ELR (cell line): ENCODE results near the gene PRKCZ.

Experiments used
- DNase-seq: peaks from one replicate; pipeline ENCODE4 v3.0.0-alpha.2; 2015; ENCODE audit warnings: low read depth

Gene PRKCZ

GRCh38 chr1:2156866-2157265 is 106.7 kb downstream of the PRKCZ start:
- no peak for DNase-seq

DNA sequence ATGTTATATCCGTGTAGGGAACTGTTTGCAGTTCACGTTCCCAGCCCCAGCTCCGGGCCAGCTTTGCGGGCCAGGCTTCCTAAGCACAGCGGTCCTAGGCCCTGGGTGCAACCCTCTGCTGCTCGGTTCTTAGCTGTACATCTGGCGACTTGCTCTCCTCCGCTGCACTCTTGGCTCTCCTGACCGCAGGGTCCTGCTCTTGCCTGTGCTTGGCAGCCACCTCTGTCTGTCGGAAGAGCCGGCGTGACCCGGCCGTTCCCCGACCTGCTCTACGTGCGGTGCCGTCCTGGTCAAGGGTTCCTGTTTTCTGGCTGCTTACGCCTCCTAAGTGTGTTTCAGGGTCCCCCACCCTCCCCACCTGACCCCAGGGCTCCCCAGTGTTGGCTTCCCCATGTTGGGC is 107.6 kb downstream of the PRKCZ start:
- no peak for DNase-seq

- no peak for DNase-seq
These were observed 108.1 kb downstream of the PRKCZ start for GRCh38 chr1:2158272-2158671.

DNA sequence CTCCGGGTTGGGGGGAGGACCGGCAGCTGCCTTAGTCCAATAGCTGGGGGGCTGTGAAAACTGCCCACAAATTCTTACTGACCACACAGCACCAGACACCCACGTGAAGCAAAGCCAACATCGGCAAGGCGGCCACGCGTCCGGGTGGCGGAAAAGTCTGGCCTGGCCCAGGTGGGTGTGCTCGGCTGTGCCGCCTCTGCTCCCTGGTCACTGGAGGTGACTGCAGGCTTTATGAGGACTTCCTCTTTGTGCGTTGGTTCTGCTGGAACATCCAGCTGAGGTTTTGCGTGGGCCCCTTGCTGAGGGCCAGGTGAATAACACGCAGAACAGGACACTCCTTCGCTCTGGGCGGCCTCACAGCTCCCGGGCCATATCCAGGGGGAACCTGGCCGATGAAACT is 108.9 kb downstream of the PRKCZ start:
- DNase-seq: no peak

DNA sequence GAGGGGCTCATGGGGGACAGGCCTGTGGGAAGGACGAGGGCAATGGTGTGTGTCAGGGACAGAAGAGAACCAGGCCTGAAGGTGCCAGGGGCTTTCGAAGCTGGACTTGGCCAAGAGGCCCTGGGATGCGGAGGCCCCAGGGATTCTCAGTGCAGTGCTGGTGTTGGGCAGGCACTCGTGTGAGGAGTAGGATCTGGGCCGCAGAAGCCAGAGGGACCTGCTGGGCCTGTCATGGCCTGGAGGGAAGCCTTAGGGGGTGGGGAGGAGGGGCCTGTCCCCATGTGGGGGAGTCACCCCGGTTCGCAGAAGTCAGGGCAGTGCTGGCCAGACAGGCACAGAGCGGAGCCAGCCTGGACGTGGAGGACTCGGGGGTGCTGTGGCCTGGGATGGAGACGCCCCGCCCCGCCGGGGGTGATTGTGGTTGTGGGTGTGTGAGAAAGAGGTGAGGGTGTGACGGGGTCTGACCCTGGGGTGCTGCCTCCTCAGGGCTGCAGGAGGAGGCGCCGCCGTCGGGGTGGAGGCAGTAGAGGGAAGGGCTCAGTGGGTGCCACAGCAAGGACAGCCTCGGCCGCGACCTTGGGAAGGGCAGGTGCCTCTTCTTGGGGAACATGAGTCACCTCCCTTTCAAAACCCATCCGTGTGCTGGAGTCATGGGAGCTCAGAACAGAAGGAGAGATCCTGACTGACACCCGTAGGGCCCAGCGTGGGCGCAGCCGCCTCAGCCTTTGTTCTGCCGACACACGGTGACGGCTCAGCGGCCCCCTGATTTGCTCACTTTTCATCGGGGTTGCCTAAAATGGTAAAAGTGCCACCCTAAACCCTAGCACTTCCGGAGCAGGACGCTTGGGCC is 110.5 kb downstream of the PRKCZ start:
- DNase-seq: no peak

- peak; percentile 28 for DNase-seq
These were observed 113.0 kb downstream of the PRKCZ start for GRCh38 chr1:2163205-2163604.

DNA sequence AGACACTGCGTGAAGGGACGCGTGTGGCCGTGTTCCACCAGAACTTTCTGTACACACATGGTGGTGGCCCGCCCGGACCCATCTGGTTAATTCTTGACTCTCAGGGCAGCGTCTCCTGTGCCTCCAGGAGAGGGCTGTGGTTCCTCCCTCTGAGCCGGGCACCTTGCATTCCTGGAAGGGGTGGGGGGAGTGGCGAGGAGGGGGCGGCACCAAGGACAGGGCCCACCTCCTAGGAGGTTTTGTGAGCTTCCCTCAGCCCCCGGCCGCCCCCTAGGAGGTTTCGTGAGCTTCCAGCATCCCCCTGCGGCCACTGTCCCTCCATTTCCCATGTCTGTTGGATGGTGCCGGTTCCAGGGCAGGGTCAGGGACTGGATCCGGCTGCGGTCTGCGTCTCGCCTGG is 115.4 kb downstream of the PRKCZ start:
- DNase-seq: no peak

DNA sequence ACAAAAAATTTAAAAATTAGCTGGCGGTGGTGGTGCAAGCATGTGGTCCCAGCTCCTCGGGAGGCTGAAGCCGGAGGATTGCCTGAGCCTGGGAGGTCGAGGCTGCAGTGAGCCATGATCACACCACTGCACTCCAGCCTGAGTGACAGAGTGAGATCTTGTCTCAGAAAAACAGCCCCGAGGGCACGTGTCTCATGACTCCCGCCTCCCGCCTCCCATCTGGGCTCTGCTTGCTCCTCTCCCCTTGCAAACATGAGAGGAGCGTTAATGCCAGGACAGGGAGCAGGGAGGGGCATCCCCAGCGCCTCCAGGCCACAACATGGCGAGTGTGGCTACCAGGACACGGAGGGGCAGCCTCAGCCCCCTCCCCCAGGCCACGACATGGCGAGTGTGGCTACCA is 116.0 kb downstream of the PRKCZ start:
- DNase-seq: no peak

- no peak for DNase-seq
These were observed 116.5 kb downstream of the PRKCZ start for GRCh38 chr1:2166695-2167094.

- DNase-seq: no peak
These were observed 117.9 kb downstream of the PRKCZ start for GRCh38 chr1:2168090-2168489.

DNA sequence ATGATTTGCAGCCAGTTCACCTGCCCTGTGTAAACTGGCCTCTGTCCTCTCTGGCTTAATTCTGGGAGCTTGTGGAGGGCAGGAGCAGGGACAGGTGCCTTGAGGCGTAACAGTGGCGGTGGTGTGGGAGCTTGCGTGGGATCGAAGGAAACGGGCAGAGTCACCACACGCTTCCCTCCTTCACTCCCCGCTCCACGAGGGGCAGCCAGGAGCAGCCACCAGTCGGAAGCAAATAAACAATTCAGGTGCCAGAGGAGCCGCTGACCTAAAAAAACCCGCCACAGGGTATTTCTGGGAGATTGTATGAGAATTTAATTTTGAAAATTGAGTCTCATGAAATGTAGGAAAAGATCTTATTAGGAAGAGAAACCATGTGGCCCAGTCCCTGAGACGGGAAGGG is 118.3 kb downstream of the PRKCZ start:
- DNase-seq: no peak

GRCh38 chr1:2169200-2169836 is 119.1 kb downstream of the PRKCZ start:
- DNase-seq: no peak

DNA sequence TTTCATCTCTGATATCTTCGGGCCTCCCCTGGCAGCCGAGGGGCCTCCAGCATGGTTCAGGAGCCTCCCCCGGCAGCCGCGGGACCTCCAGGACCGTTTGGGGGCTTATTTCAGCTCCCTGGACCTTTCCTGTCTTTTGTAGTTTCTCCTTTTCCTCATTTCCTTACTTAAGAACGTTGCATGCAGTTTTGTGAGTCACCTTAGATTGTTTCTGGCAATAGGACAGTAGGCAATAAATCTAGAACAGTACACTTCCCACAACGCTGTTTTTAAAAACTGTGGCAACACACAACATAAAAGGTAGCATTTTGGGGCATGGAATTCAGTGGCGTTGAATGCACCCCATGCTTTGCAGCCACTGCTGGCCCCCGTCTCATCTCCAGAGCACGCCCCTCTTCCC is 120.0 kb downstream of the PRKCZ start:
- DNase-seq: peak; percentile 28

GRCh38 chr1:2172012-2172411 is 121.8 kb downstream of the PRKCZ start:
- no peak for DNase-seq

DNA sequence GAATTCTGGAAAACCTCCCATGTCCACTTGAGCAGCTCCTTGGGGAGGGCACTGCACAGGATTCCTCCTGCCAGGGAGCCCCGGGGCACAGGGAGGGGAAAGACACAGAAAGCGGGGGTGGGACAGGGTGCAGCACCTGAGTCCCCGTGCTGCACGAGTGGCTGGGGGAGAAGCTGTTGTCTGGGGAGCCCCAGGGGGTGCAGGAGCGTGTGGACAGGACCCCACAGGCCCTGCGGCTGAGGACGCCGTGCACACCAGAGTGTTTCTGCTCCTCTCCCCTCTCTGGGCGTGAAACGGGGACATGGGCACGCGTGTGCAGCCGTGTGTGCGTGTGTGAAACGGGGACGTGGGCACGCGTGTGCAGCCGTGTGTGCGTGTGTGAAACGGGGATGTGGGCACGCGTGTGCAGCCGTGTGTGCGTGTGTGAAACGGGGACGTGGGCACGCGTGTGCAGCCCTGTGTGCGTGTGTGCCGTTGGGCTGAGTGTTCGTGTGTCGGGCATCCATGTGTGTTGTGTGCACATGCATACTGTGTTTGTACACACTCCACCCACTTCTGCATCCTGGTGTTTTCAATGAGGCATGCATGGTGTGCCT is 122.4 kb downstream of the PRKCZ start:
- DNase-seq: no peak

GRCh38 chr1:2173546-2174347 is 123.5 kb downstream of the PRKCZ start:
- no peak for DNase-seq

DNA sequence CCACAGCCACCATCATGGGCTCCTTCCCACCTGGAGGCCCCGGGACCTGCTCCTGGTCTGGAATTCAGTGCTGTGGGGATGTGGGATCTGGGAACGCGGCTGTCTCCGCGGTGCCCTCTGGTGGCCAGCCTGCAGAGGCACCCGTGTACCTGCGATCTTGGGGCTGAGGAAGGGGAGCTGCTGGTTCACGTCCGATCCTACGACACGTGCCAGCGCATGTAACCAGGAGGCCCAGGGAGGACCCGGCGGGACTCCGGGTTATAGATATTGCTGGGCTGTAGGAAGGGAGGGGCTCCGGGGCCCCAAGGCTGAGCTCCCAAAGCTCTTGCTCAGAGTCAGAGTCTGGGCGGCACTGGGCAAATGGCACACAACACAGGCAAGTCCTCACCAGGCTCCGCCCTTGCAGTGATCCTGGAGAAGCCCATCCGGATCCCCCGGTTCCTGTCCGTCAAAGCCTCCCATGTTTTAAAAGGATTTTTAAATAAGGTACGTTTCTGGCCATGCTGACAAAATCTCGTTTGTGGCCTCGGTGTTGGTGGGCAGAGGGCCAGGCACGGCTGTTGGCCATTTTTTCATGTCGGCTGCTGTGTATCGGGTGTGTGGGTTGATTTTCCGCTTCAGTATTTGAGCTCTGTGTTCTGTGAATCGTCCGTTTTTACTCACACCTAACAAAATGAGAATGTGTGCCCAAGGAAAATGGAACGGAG is 124.3 kb downstream of the PRKCZ start:
- peak; percentile 71 for DNase-seq

DNA sequence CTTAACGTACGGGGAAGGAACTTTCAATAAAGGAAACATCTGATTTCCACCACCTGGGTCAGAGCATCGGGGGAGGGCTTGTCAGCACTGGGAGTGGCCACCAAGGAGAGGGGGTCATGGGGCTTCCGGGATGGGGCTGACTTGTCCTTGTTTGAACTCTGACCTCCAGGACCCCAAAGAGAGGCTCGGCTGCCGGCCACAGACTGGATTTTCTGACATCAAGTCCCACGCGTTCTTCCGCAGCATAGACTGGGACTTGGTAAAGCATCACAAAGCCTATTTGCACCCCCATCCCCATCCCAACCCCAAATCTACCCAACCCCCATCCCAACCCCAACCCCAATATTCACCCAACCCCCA is 124.8 kb downstream of the PRKCZ start:
- no peak for DNase-seq

GRCh38 chr1:2175681-2176454 is 125.7 kb downstream of the PRKCZ start:
- DNase-seq: no peak

DNA sequence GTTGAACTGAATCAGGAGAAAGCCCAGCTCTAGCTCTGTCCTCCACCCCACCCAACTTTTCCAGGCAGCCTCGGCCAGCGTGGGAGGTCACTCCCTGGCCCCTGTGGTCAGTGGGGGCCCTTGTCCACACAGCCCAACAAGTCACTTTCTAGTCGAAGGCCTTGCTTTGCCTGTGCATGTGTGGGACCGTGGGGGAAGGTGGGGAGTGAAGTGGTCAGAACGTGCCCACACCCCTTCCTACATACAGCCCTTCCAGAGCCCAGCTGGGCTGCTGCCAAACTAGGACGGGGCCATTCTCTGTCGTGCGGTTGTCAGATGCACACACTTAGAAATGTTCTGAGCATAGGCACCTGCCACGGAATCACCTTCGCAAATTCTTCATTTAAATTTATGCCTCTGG is 126.4 kb downstream of the PRKCZ start:
- DNase-seq: no peak

DNA sequence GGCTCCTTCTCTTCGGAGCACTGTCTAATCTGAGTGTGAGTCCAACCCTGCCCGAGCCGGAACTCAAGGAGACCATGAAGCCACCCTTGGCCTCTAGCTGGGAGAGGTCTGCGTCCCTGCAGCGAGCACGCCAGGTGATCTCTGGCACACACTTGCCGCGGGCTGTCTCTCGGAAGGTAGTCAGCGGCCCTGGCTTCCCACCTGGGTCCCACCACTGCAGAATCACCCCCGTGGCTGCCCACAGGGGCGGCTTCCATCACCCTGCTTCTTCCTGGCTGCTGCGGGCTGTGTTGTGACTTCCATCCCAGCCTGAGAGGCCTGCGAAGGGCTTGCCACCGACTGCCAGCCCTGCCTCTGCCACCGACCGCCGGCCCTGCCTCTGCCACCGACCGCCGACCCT is 127.3 kb downstream of the PRKCZ start:
- no peak for DNase-seq
